ENCODE results near the gene ZRANB3. TPM values are rescaled to one million over a fixed set of nuclear protein-coding genes. Genes with fewer than 3 reads are reported as not detected.
"Not testable (repeated sequence)": the region's sequence is repeated elsewhere in the genome, so short reads cannot be mapped to it uniquely, and the experiment has no call there.

Gene ZRANB3
- total RNA-seq, 2 experiments from 2014 or later, result 11.8 to 12.7 TPM

DNA sequence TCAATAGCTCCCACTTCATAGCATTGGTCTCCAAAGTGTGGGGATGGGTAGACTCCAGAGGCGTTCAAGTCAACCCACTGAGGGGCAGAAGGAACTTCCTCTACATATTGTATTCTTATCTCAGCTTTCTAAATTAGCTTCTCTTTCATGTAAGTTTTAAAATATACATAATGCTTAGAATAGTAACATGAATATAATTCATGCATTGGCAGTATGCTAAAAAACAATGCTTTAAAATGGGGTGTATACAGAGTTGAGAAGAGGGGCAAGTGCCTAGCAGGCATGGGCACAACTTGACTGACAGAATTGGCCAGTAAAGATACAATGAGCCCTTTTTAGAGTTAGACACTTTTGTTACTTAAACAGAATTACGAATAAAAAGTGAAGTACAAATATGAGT is 212.2 kb downstream of the ZRANB3 start:
- CTCF ChIA-PET, result no interaction called here
- H3K9me3 Mint-ChIP-seq (ENCODE audit: insufficient read depth), result peaks cover 5% of the 10 kb centered on the region

DNA sequence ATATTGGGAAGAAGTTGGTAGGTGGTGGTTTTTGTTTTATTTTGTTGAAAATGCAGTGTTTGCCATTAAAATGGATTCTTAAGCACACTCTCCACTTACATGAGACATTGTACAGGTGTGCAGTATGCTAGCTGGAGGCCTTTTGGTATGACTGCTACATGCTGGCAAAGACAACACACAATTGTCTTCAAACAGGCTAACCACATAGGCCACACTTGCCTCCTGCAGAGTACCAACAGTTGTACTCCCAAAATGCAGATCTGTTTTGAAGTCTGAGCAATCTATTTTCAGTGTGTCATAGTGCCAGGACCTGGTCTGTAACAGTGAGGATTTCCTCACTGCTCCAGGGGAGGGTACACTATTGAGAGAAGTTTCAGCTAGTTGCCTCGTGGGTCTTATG is 213.6 kb downstream of the ZRANB3 start:
- ATAC-seq, result no peak
- Mint-ChIP-seq H3K9me3 (ENCODE audit: insufficient read depth) (no peaks in the 10 kb centered on the region), H3K27me3 (ENCODE audit: low read depth) (no peaks in the 10 kb centered on the region), H3K4me1 (ENCODE audit: low read depth) (no peaks in the 10 kb centered on the region), H3K4me3 (no peak overlapping the region), H3K27ac (no peak overlapping the region), H3K36me3 (ENCODE audit: low read depth) (no peaks in the 10 kb centered on the region)
- ChIA-PET POLR2A (no interaction called here), CTCF (no interaction called here)
- no peak for DNase-seq

More for the DNA sequence above, 212.2 kb downstream of the ZRANB3 start:
- DNase-seq (no peak), ATAC-seq (no peak)
- no peaks in the 10 kb centered on the region for H3K27me3 Mint-ChIP-seq (ENCODE audit: low read depth)
- H3K36me3 Mint-ChIP-seq (ENCODE audit: low read depth), result no peaks in the 10 kb centered on the region
- H3K27ac Mint-ChIP-seq, result no peak overlapping the region
- POLR2A ChIA-PET, result no interaction called here
- H3K4me3 Mint-ChIP-seq, result no peak overlapping the region
- no peaks in the 10 kb centered on the region for H3K4me1 Mint-ChIP-seq (ENCODE audit: low read depth)

DNA sequence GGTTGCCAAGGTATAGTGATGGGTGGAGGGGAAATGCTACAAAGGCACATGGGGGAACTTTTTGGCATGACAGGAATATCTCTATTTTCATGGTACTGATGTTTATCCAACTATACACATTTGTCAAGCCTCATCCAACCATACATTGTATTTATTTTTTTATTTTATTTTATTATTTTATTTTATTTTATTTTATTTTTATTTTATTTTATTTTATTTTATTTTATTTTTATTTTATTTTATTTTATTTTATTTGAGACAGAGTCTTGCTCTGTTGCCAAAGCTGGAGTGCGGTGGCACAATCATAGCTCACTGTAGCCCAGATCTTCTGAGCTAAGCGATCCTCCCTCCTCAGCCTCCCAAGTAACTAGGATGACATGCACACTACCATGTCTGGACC is 219.1 kb downstream of the ZRANB3 start:
- Mint-ChIP-seq H3K36me3 (ENCODE audit: low read depth) (peaks cover 2% of the 10 kb centered on the region), H3K4me3 (no peak overlapping the region), H3K4me1 (ENCODE audit: low read depth) (no peaks in the 10 kb centered on the region), H3K27ac (no peak overlapping the region), H3K27me3 (ENCODE audit: low read depth) (no peaks in the 10 kb centered on the region), H3K9me3 (ENCODE audit: insufficient read depth) (no peaks in the 10 kb centered on the region)
- POLR2A ChIA-PET, result interaction anchor here (0.7 kb wide), 1 partner anchor 163 kb away, joined by 7 read pairs; no protein-coding TSS in a partner anchor
- CTCF ChIA-PET, result no interaction called here
- DNase-seq (no peak), ATAC-seq (no peak)

DNA sequence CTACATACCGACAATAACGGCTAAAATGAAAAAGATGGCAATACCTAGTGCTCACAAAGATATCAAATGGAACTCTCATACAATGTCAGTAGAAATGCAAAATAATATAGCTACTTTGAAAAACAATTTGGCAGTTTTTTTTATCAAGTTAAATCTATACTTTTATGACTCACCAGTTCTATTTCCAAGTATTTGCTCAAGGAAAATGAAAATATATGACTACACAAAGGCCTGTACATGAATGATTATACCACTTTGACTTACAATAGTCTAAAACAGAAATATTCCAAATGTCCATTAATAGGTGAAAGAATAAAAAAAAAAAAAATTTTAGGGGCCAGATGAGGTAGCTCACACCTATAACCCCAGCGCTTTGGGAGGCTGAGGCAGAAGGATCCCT is 219.8 kb downstream of the ZRANB3 start:
- no peak for DNase-seq
- H3K27me3 Mint-ChIP-seq (ENCODE audit: low read depth), result no peaks in the 10 kb centered on the region
- CTCF ChIA-PET, result no interaction called here
- no peak for ATAC-seq
- peaks cover 2% of the 10 kb centered on the region for H3K36me3 Mint-ChIP-seq (ENCODE audit: low read depth)
- no peaks in the 10 kb centered on the region for H3K9me3 Mint-ChIP-seq (ENCODE audit: insufficient read depth)
- H3K4me3 Mint-ChIP-seq, result no peak overlapping the region
- no peak overlapping the region for H3K27ac Mint-ChIP-seq
- H3K4me1 Mint-ChIP-seq (ENCODE audit: low read depth), result no peaks in the 10 kb centered on the region
- POLR2A ChIA-PET, result interaction anchor here (0.7 kb wide), 1 partner anchor 164 kb away, joined by 7 read pairs; no protein-coding TSS in a partner anchor

DNA sequence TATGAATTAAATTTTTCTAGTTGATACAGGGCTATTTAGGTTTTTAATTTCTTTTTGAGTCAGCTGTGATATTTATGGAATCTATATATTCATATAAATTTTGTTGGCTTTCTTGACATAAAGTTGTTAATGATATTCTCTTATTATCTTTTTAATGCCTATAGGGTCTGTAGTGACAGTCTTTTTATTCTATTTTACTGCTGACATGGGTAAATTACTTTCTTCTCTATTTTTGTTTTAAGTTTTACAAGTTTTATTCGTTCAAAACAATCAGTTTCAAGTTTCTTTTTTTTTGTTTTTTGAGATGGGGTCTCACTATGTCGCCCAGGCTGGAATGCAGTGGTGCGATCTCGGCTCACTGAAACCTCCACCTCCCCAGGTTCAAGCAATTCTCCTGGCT is 226.3 kb downstream of the ZRANB3 start:
- no peaks in the 10 kb centered on the region for H3K27me3 Mint-ChIP-seq (ENCODE audit: low read depth)
- no peak overlapping the region for H3K4me3 Mint-ChIP-seq
- peaks cover 7% of the 10 kb centered on the region for H3K9me3 Mint-ChIP-seq (ENCODE audit: insufficient read depth)
- no peak overlapping the region for H3K27ac Mint-ChIP-seq
- DNase-seq (no peak), ATAC-seq (no peak)
- peaks cover 9% of the 10 kb centered on the region for H3K4me1 Mint-ChIP-seq (ENCODE audit: low read depth)
- ChIA-PET POLR2A (no interaction called here), CTCF (no interaction called here)
- H3K36me3 Mint-ChIP-seq (ENCODE audit: low read depth), result peaks cover 2% of the 10 kb centered on the region

DNA sequence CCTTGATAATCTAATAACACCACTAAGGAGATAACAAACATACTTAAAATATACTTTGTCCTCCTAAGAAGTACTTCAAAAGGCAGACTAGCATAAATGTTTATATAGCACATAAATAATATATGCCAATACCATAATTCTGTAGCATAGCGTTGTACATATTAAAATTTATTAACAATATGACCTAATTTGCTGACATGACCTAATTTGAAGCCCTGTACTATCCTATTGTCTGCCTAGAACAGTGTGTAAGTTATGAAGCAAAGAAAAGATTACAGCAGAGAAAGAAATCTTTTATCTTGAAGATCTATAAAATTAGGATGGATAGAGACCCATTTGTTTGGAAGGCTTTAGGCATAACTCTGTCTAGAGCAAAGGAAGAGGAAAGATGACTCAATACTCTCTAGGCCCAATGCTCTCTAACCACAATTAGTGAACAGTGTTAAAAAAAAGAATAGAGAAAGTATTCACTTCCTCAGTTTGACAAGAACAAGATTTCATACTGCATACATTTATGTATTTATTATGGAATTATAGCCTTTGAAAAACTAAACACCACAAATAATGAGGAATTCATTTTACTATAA is 231.3 kb downstream of the ZRANB3 start:
- H3K36me3 Mint-ChIP-seq (ENCODE audit: low read depth), result peaks cover 13% of the 10 kb centered on the region
- no peak overlapping the region for H3K27ac Mint-ChIP-seq
- ChIA-PET POLR2A (no interaction called here), CTCF (no interaction called here)
- no peak for DNase-seq
- peaks cover 11% of the 10 kb centered on the region for H3K4me1 Mint-ChIP-seq (ENCODE audit: low read depth)
- H3K4me3 Mint-ChIP-seq, result no peak overlapping the region
- peaks cover 4% of the 10 kb centered on the region for H3K9me3 Mint-ChIP-seq (ENCODE audit: insufficient read depth)
- no peaks in the 10 kb centered on the region for H3K27me3 Mint-ChIP-seq (ENCODE audit: low read depth)
- no peak for ATAC-seq

DNA sequence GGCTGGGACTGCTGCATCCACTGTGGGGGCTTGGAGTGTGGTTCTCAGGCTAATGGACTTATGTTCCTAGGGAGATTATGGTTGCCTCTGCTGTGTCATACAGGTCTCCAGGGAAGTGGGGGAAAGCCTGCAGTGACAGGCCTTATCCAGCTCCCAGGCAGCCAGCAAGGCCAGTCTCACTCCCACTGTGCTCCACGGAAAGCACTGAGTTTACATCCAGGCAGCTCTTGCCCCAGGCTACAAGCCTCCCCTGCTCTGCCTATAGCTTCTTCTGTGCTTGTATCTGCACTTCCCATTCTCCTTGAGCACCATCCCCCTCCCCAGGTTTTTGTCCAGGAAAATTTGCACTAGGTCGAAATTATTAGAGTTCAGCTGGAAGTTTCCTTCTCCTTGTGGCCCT is 231.9 kb downstream of the ZRANB3 start:
- Mint-ChIP-seq H3K9me3 (ENCODE audit: insufficient read depth) (peaks cover 4% of the 10 kb centered on the region), H3K27me3 (ENCODE audit: low read depth) (no peaks in the 10 kb centered on the region), H3K36me3 (ENCODE audit: low read depth) (peaks cover 13% of the 10 kb centered on the region), H3K4me3 (no peak overlapping the region), H3K27ac (no peak overlapping the region), H3K4me1 (ENCODE audit: low read depth) (peaks cover 11% of the 10 kb centered on the region)
- no peak for DNase-seq
- CTCF ChIA-PET, result interaction anchor here (0.5 kb wide), 1 partner anchor 18 kb away, joined by 3 read pairs; no protein-coding TSS in a partner anchor
- no peak for ATAC-seq
- POLR2A ChIA-PET, result no interaction called here

DNA sequence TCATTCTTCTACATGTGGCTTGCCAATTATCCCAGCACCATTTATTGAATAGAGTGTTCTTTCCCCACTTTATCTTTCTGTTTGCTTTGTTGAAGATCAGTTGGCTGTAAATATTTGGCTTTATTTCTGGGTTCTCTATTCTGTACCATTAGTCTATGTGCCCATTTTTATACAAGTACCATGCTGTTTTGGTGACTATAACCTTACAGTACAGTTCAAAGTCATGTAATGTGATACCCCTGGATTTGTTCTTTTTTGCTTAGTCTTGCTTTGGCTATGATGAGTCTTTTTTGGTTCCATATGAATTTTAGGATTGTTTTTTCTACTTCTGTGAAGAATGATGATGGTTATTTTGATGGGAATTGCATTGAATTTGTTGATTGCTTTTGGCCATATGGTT is 243.9 kb downstream of the ZRANB3 start:
- H3K27me3 Mint-ChIP-seq (ENCODE audit: low read depth); H3K4me1 Mint-ChIP-seq (ENCODE audit: low read depth); H3K36me3 Mint-ChIP-seq (ENCODE audit: low read depth); ATAC-seq; POLR2A ChIA-PET; H3K9me3 Mint-ChIP-seq (ENCODE audit: insufficient read depth); H3K27ac Mint-ChIP-seq; H3K4me3 Mint-ChIP-seq; CTCF ChIA-PET; DNase-seq: not testable (repeated sequence)

DNA sequence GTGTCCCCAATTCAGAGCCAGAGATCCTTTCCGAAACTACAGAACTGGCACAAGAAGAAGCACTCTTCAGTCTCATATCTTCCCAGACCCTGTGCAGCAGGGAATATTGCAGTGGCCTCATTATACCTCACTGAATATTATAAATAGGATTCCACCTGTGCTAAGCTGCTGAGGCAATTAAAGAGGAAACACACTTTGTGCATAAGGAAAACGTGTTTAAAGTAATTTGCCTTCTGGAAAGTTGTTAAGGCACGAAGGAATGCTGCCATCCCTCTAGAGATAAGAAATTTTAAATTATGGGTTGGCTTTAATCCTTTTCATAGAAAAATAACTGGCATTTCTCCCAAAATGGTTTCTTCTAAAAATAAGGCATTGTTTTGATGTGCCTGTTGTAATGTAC is 245.6 kb downstream of the ZRANB3 start:
- Mint-ChIP-seq H3K27me3 (ENCODE audit: low read depth) (no peaks in the 10 kb centered on the region), H3K36me3 (ENCODE audit: low read depth) (no peaks in the 10 kb centered on the region), H3K27ac (no peak overlapping the region), H3K4me3 (no peak overlapping the region), H3K4me1 (ENCODE audit: low read depth) (no peaks in the 10 kb centered on the region), H3K9me3 (ENCODE audit: insufficient read depth) (peaks cover 1% of the 10 kb centered on the region)
- POLR2A ChIA-PET, result no interaction called here
- DNase-seq, result no peak
- ATAC-seq, result no peak
- CTCF ChIA-PET, result no interaction called here

DNA sequence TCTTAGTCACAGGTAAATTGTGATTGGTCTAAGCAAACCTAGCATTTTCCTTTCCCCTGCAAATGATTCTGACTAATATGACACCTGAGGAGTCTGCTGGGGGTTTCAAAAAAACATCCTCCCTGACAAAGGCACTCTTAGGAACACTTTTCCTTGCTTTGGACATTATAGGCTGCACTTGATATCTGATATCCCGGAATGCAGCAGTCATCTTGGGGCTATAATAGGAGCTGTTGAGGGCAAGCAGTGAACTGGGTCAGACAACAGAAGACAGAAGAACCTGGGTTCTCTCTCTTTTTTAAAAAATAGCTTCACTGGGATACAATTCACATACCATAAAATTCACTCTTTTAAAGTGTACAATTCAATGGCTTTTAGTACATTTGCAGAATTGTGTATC is 249.6 kb downstream of the ZRANB3 start:
- H3K36me3 Mint-ChIP-seq (ENCODE audit: low read depth), result no peaks in the 10 kb centered on the region
- no peak overlapping the region for H3K27ac Mint-ChIP-seq
- ATAC-seq (no peak), DNase-seq (no peak)
- POLR2A ChIA-PET, result no interaction called here
- H3K27me3 Mint-ChIP-seq (ENCODE audit: low read depth), result no peaks in the 10 kb centered on the region
- CTCF ChIA-PET, result interaction anchor here (0.7 to 1.4 kb wide), 3 partner anchors 9 to 277 kb away, joined by 3 read pairs; no protein-coding TSS in a partner anchor
- no peaks in the 10 kb centered on the region for H3K9me3 Mint-ChIP-seq (ENCODE audit: insufficient read depth)
- no peak overlapping the region for H3K4me3 Mint-ChIP-seq
- no peaks in the 10 kb centered on the region for H3K4me1 Mint-ChIP-seq (ENCODE audit: low read depth)

DNA sequence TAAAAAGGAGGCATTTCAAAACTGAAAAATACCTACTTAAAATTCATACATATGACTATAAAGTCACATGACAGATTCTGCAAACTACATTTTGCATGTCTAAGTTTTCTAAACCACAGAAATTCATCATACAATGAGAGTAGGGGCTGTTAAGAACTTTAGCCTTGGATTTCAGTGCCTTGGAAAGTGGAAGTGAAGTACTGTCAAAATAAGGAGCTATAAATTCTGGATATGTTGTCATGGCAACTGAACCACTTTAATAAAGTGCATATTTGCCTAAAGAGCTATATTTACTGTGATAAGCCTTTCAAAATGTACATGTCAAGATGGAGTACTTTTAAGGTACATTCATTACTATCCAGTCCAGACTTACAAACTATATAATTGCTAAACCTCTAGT is 251.8 kb downstream of the ZRANB3 start:
- Mint-ChIP-seq H3K27me3 (ENCODE audit: low read depth) (no peaks in the 10 kb centered on the region), H3K4me3 (no peak overlapping the region), H3K9me3 (ENCODE audit: insufficient read depth) (no peaks in the 10 kb centered on the region), H3K4me1 (ENCODE audit: low read depth) (no peaks in the 10 kb centered on the region), H3K36me3 (ENCODE audit: low read depth) (no peaks in the 10 kb centered on the region), H3K27ac (no peak overlapping the region)
- ChIA-PET POLR2A (no interaction called here), CTCF (no interaction called here)
- ATAC-seq, result no peak
- DNase-seq, result no peak

DNA sequence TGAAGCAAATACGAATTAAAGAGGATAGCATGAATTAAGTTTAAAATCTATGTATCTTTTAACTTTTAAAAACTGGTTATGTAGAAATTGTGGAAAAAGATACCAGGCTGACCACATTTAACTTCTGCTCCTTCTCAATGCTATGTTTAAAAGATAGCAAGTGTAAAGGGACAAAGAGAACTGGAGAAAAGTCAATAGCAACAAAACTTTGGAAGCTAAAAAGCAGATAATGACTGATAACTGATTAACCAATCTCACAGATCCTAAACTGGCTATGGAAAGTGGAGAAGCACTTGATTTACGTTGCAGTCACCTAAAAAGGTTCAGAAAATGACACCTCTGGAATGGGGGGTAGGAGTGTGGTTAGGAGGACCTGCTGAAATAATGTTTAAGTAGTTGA is 254.5 kb downstream of the ZRANB3 start:
- ATAC-seq (no peak), DNase-seq (no peak)
- H3K4me3 Mint-ChIP-seq, result no peak overlapping the region
- H3K36me3 Mint-ChIP-seq (ENCODE audit: low read depth), result peaks cover 2% of the 10 kb centered on the region
- ChIA-PET CTCF (no interaction called here), POLR2A (no interaction called here)
- H3K27me3 Mint-ChIP-seq (ENCODE audit: low read depth), result no peaks in the 10 kb centered on the region
- peaks cover 4% of the 10 kb centered on the region for H3K9me3 Mint-ChIP-seq (ENCODE audit: insufficient read depth)
- no peaks in the 10 kb centered on the region for H3K4me1 Mint-ChIP-seq (ENCODE audit: low read depth)
- no peak overlapping the region for H3K27ac Mint-ChIP-seq

DNA sequence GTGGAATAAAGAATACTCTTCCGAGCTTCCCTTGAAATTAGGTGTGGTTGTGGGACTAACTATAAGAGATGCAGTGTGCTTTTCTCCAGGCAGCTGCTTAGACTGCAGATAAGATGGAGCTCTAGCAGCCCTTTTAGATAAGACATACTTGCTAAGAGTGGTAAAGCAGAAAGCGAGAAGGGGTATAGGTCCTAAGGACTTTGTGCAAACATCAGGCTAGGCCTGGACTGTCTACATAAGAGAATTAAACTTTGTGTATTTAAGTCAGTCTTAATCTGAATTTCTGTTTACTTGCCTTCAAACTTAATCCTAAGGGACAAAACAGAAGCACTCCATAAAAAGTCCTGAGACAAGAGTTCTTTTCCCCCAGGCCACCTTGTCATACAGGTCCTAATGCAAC is 260.0 kb downstream of the ZRANB3 start:
- no peak overlapping the region for H3K4me3 Mint-ChIP-seq
- H3K4me1 Mint-ChIP-seq (ENCODE audit: low read depth), result no peaks in the 10 kb centered on the region
- peaks cover 2% of the 10 kb centered on the region for H3K36me3 Mint-ChIP-seq (ENCODE audit: low read depth)
- no peak overlapping the region for H3K27ac Mint-ChIP-seq
- ChIA-PET CTCF (interaction anchor here (0.7 kb wide), 1 partner anchor 27 kb away, joined by 3 read pairs; no protein-coding TSS in a partner anchor), POLR2A (no interaction called here)
- no peaks in the 10 kb centered on the region for H3K27me3 Mint-ChIP-seq (ENCODE audit: low read depth)
- peaks cover 4% of the 10 kb centered on the region for H3K9me3 Mint-ChIP-seq (ENCODE audit: insufficient read depth)
- no peak for ATAC-seq
- no peak for DNase-seq

Measured in activated CD8-positive, alpha-beta T cell treated with anti-CD3 and anti-CD28 coated beads, Interleukin-2, amount 10 ng/mL, durations not matched to agents 7 days and 5 days (primary cell).